Trophoblast cell (in vitro differentiated cells and primary cell): ENCODE data around the gene ASIC1.

Experiments
- DNase-seq, 2 donors: peaks; one replicate each; pipeline ENCODE4 v3.0.0-alpha.2; 2016
- H2AFZ ChIP-seq: 2 replicates; pipeline ENCODE4 v1.6.1; 2013; ENCODE audit warnings: low read length, moderate library complexity, mild to moderate bottlenecking; ENCODE audit not compliant: insufficient read depth, poor library complexity
- H2AK5ac ChIP-seq: 2 replicates; pipeline ENCODE4 v1.6.1; 2013; ENCODE audit warnings: mild to moderate bottlenecking, low read length
- H2BK120ac ChIP-seq: 2 replicates; pipeline ENCODE4 v1.6.1; 2013; ENCODE audit warnings: low read length, mild to moderate bottlenecking, moderate library complexity; ENCODE audit not compliant: insufficient read depth, poor library complexity
- H2BK12ac ChIP-seq: 2 replicates; pipeline ENCODE4 v1.6.1; 2013; ENCODE audit warnings: mild to moderate bottlenecking, low read length, moderate library complexity
- H2BK5ac ChIP-seq: 2 replicates; pipeline ENCODE4 v1.6.1; 2013; ENCODE audit warnings: low read length, low read depth, moderate library complexity, mild to moderate bottlenecking; ENCODE audit not compliant: poor library complexity
- H3K14ac ChIP-seq: 2 replicates; pipeline ENCODE4 v1.6.1; 2013; ENCODE audit warnings: mild to moderate bottlenecking, low read length
- H3K18ac ChIP-seq: 2 replicates; pipeline ENCODE4 v1.6.1; 2013; ENCODE audit warnings: mild to moderate bottlenecking, low read length
- H3K23ac ChIP-seq: 2 replicates; pipeline ENCODE4 v1.6.1; 2013; ENCODE audit warnings: low read length
- H3K27ac ChIP-seq: 2 replicates; pipeline ENCODE4 v1.5.1; 2013; ENCODE audit warnings: low read depth, mild to moderate bottlenecking, inconsistent platforms, low read length, moderate library complexity
- H3K27me3 ChIP-seq: 2 replicates; pipeline ENCODE4 v1.6.1; 2013; ENCODE audit warnings: inconsistent platforms, mild to moderate bottlenecking, low read length, moderate library complexity; ENCODE audit not compliant: insufficient read depth
- H3K36me3 ChIP-seq, 2 experiments: 1 replicate in 1 of 2; 2 replicates in 1 of 2; pipeline ENCODE4 v1.6.1; 2013; ENCODE audit warnings: low read length in 2 of 2, mild to moderate bottlenecking in 2 of 2, moderate library complexity in 1 of 2; ENCODE audit not compliant: insufficient read depth in 2 of 2, control insufficient read depth in 1 of 2
- H3K4ac ChIP-seq: 2 replicates; pipeline ENCODE4 v1.6.1; 2013; ENCODE audit warnings: low read depth, mild to moderate bottlenecking, low read length, moderate library complexity
- H3K4me1 ChIP-seq, 2 experiments: 1 replicate in 1 of 2; 2 replicates in 1 of 2; pipeline ENCODE4 v1.6.1; 2013; ENCODE audit warnings: low read length in 2 of 2, mild to moderate bottlenecking in 2 of 2, moderate library complexity in 1 of 2; ENCODE audit not compliant: insufficient read depth in 2 of 2, control insufficient read depth in 1 of 2
- H3K4me2 ChIP-seq: 2 replicates; pipeline ENCODE4 v1.6.1; 2013; ENCODE audit warnings: inconsistent platforms, mild to moderate bottlenecking, low read length, moderate library complexity
- H3K4me3 ChIP-seq: 2 replicates; pipeline ENCODE4 v1.5.1; 2013; ENCODE audit warnings: mild to moderate bottlenecking, low read depth, low read length, inconsistent platforms
- H3K79me1 ChIP-seq: one replicate; pipeline ENCODE4 v1.6.1; 2013; ENCODE audit warnings: low read length
- H3K79me2 ChIP-seq: 2 replicates; pipeline ENCODE4 v1.6.1; 2013; ENCODE audit warnings: low read length, mild to moderate bottlenecking; ENCODE audit not compliant: control insufficient read depth, insufficient read depth, poor library complexity
- H3K9ac ChIP-seq: 2 replicates; pipeline ENCODE4 v1.6.1; 2013; ENCODE audit warnings: mild to moderate bottlenecking, low read length
- H3K9me3 ChIP-seq: 2 replicates; pipeline ENCODE4 v1.6.1; 2013; ENCODE audit warnings: low read depth, mild to moderate bottlenecking, control low read depth, inconsistent platforms, low read length; ENCODE audit not compliant: insufficient read depth
- H4K12ac ChIP-seq: 2 replicates; pipeline ENCODE4 v1.6.1; 2013; ENCODE audit warnings: low read depth, mild to moderate bottlenecking, low read length, moderate library complexity
- H4K8ac ChIP-seq: 2 replicates; pipeline ENCODE4 v1.6.1; 2013; ENCODE audit warnings: low read depth, mild to moderate bottlenecking, low read length, moderate library complexity
- H4K91ac ChIP-seq: one replicate; pipeline ENCODE4 v1.6.1; 2013; ENCODE audit warnings: low read depth, mild to moderate bottlenecking, low read length, moderate library complexity
- WGBS: extraction: QIAGEN DNeasy Blood & Tissue Kit; methylation state at CpG from one replicate; pipeline ENCODE4 v1.1.7; 2013; ENCODE audit warnings: missing lambda C conversion rate; ENCODE audit not compliant: insufficient read length, insufficient coverage; ENCODE audit errors: extremely low coverage; 5-methylcytosine and 5-hydroxymethylcytosine counted together

Gene ASIC1

DNA sequence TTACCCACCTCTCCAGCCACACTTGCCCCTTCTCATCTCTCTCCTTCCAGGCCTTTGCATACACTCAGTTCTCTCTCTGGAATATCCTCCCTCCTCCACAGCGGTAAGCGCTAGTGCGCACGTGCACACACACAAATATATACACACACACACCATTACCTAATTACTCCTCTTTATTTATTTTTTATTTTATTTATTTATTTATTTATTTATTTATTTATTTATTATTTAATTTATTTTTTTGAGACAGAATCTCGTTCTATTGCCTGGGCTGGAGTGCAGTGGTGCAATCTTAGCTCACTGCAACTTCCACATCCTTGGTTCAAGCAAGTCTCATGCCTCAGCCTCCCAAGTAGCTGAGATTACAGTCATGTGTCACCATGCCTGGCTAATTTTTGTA, 11.7 kb downstream of the ASIC1 start:
- no peak overlapping the region for H3K4me2 ChIP-seq
- no peak overlapping the region for H3K4ac ChIP-seq
- no peak overlapping the region for H2BK5ac ChIP-seq
- no peak overlapping the region for H3K14ac ChIP-seq
- no peak overlapping the region for H2AFZ ChIP-seq
- no peak overlapping the region for H4K8ac ChIP-seq
- no peaks in the 10 kb centered on the region for H3K9me3 ChIP-seq
- no peak overlapping the region for H3K27ac ChIP-seq
- no peaks in the 10 kb centered on the region for H3K36me3 ChIP-seq
- no peaks in the 10 kb centered on the region for H3K79me1 ChIP-seq
- DNase-seq: no peak
- peaks cover 2% of the 10 kb centered on the region in 2 experiments for H3K4me1 ChIP-seq
- H4K91ac ChIP-seq: no peak overlapping the region
- H3K23ac ChIP-seq: no peak overlapping the region
- H3K4me3 ChIP-seq: no peak overlapping the region
- H4K12ac ChIP-seq: no peak overlapping the region
- no peaks in the 10 kb centered on the region for H3K79me2 ChIP-seq
- H3K18ac ChIP-seq: no peak overlapping the region
- no peak overlapping the region for H2BK12ac ChIP-seq
- no peak overlapping the region for H2AK5ac ChIP-seq
- WGBS: no CpG with 5 or more reads among the region's 5 CpGs
- H3K27me3 ChIP-seq: no peaks in the 10 kb centered on the region
- no peak overlapping the region for H2BK120ac ChIP-seq
- no peak overlapping the region for H3K9ac ChIP-seq

DNA sequence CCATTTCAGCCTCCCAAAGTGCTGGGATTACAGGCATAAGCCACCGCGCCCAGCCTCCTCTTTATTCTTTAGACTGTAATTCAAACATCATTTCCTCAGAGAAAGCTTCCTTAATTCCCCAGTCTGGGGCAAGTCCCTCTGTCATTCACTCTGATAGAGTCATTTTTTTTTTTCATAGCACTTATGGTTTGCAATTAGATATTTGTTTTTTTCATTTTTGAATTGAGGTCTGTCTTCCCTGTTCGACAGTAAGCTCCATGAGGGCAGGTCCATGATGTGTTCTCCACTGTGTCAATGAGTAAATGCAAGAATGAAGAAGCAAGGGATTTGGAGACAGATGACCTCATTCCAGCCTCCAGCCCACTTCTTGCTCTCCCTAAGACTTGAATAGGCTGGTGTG, 12.1 kb downstream of the ASIC1 start:
- Histone ChIP-seq H3K27me3 (no peaks in the 10 kb centered on the region), H2AK5ac (no peak overlapping the region), H3K9me3 (no peaks in the 10 kb centered on the region), H2BK120ac (no peak overlapping the region), H3K14ac (no peak overlapping the region), H3K79me1 (no peaks in the 10 kb centered on the region), H2BK5ac (no peak overlapping the region), H3K79me2 (no peaks in the 10 kb centered on the region), H4K91ac (no peak overlapping the region), H3K4me3 (no peak overlapping the region), H3K4me1 (peaks cover 2% of the 10 kb centered on the region in 2 experiments), H3K36me3 (no peaks in the 10 kb centered on the region), H3K23ac (no peak overlapping the region), H2BK12ac (no peak overlapping the region), H3K9ac (no peak overlapping the region), H4K8ac (no peak overlapping the region), H3K4ac (no peak overlapping the region), H3K4me2 (no peak overlapping the region), H3K27ac (no peak overlapping the region), H3K18ac (no peak overlapping the region), H2AFZ (no peak overlapping the region), H4K12ac (no peak overlapping the region)
- no CpG with 5 or more reads among the region's 3 CpGs for WGBS
- no peak for DNase-seq

DNA sequence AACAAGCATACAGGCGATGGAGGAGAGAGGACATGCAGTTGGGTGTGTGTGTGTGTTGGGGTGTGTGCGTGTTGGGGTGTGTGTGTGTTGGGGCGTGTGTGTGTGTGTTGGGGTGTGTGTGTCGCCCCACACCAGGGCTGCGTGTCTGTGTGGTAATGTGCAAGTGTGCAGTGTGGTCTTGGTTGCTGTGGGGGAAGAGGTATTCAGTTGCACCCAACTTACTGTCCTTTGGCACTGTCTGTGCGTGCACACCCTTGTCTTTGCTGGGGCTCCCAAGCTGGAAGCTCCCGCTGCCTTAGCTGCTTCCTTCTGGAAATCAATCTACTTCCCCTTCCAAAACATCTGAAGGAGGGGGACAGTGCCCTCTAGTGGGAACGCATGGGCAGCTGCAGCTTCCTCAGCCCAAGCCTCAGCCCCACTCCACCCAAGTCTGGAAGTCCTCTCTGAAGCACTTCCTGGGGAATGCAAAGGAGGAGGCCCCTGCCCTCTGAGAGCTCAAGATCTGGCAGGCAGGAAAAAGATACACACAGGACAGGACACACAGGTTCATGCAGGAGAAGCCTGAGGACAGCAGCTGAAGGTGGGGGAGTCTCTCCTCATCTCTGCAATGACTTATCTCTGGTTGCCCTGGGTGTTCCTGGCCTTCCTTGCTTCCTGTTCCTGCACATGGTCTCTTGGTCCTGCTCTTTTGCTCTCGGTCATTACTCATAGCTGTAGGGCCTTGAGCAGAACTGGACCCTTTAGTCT, 13.1 kb downstream of the ASIC1 start:
- H2BK5ac ChIP-seq: no peak overlapping the region
- WGBS: 100% methylated on average over 2 of the region's 9 CpGs
- H3K79me2 ChIP-seq: no peaks in the 10 kb centered on the region
- no peak overlapping the region for H3K27ac ChIP-seq
- H4K91ac ChIP-seq: no peak overlapping the region
- H2BK120ac ChIP-seq: no peak overlapping the region
- no peaks in the 10 kb centered on the region for H3K79me1 ChIP-seq
- no peak overlapping the region for H3K4me2 ChIP-seq
- H3K27me3 ChIP-seq: no peaks in the 10 kb centered on the region
- H3K4ac ChIP-seq: no peak overlapping the region
- no peak overlapping the region for H3K9ac ChIP-seq
- no peak overlapping the region for H2BK12ac ChIP-seq
- H3K23ac ChIP-seq: no peak overlapping the region
- H3K36me3 ChIP-seq: no peaks in the 10 kb centered on the region
- no peak overlapping the region for H3K18ac ChIP-seq
- H4K8ac ChIP-seq: peak overlapping the region; percentile 35
- no peak overlapping the region for H2AFZ ChIP-seq
- H3K9me3 ChIP-seq: no peaks in the 10 kb centered on the region
- no peak overlapping the region for H4K12ac ChIP-seq
- peak; percentile 81 to 89 for DNase-seq
- H3K14ac ChIP-seq: no peak overlapping the region
- H3K4me1 ChIP-seq: peaks cover 2 to 4% of the 10 kb centered on the region in 2 experiments
- no peak overlapping the region for H3K4me3 ChIP-seq
- no peak overlapping the region for H2AK5ac ChIP-seq

DNA sequence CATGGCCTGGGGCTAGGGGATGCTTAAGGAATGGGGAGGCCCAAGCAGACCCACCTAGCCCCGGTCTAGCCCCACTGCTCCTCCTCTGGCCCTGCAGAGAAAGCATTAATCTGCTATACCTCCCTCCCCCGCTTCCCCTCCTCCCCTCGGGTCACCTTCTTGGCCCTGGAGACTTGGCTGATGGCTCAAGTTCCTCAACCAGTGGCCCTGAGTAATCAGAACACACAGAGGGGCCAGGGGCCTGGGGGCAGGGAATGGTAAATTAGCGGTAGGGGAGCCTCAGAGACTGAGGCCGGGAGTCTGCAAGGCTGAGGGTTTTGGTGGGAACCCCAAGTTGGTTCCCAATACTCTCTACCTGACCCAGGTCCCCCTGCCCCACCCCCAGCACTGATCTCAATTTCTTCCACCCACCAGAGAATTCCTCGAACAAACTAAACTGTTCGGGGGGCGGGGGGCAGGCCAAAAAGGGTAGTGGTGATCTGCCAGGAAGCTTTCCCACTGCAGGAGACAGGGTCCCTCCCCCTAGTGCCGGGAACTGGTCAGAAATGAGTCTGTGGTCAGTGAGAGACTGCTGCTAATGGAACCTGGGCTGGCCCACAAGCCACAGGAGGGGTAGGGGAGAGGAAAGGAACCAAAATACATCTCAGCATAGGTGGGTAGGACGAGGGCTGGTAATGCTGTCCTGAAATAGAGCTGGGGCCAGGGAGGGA, 15.0 kb downstream of the ASIC1 start:
- Histone ChIP-seq H3K18ac (no peak overlapping the region), H3K9me3 (no peaks in the 10 kb centered on the region), H3K36me3 (no peaks in the 10 kb centered on the region), H3K14ac (no peak overlapping the region), H3K9ac (no peak overlapping the region), H3K4me1 (peaks cover 2% of the 10 kb centered on the region in 2 experiments), H2AFZ (no peak overlapping the region), H2AK5ac (no peak overlapping the region), H3K79me1 (no peaks in the 10 kb centered on the region), H3K23ac (no peak overlapping the region), H3K79me2 (no peaks in the 10 kb centered on the region), H4K12ac (no peak overlapping the region), H3K27me3 (no peaks in the 10 kb centered on the region), H3K4me3 (no peak overlapping the region), H2BK12ac (no peak overlapping the region), H3K27ac (no peak overlapping the region), H4K8ac (no peak overlapping the region), H3K4ac (no peak overlapping the region), H4K91ac (no peak overlapping the region), H2BK120ac (no peak overlapping the region), H3K4me2 (no peak overlapping the region), H2BK5ac (no peak overlapping the region)
- WGBS: no CpG with 5 or more reads among the region's 10 CpGs
- DNase-seq: no peak
